ENCODE measurements around the gene LPP. TPM values are rescaled to one million over a fixed set of nuclear protein-coding genes. Genes with fewer than 3 reads are reported as not detected.
"Not testable (repeated sequence)": the region's sequence is repeated elsewhere in the genome, so short reads cannot be mapped to it uniquely, and the experiment has no call there.

The LPP gene
- total RNA-seq, 8 experiments from 2014 or later: 6.0 to 77.8 (median 15.4) TPM

GRCh38 chr3:188421836-188422540, 268.0 kb downstream of the LPP start:
- Histone ChIP-seq H3K27ac (no peak overlapping the region), H3K4me3 (no peak overlapping the region), H3K4me1 (replicated peaks in 1 of 2) (no peaks in the 10 kb centered on the region)
- WGBS, 10 experiments: 54 to 100% (median 91%) methylated on average over 3 to 6 of the region's 6 CpGs; no CpG with 5 or more reads in 1 of the 10 experiments
- in situ Hi-C loops (cut with MboI; ENCODE audit: low pct_unique_long_range_greater_than_20kb in 2 of 9, low sequenced_read_pairs in 9 of 9, unreplicated experiment in 9 of 9): no loop called here
- no peak for ATAC-seq (replicated peaks in 6 of 8)

GRCh38 chr3:188427981-188428380, 274.0 kb downstream of the LPP start:
- H3K27ac ChIP-seq; H3K4me1 ChIP-seq (replicated peaks in 1 of 2); ATAC-seq (replicated peaks in 6 of 8); in situ Hi-C loops (cut with MboI; ENCODE audit: low pct_unique_long_range_greater_than_20kb in 2 of 9, low sequenced_read_pairs in 9 of 9, unreplicated experiment in 9 of 9); H3K4me3 ChIP-seq: not testable (repeated sequence)
- 80 to 100% (median 100%) methylated on average over 1 to 3 of the region's 4 CpGs; no CpG with 5 or more reads in 4 of the 10 experiments for WGBS, 10 experiments

GRCh38 chr3:188431040-188431439, 277.1 kb downstream of the LPP start:
- in situ Hi-C loops (cut with MboI; ENCODE audit: low pct_unique_long_range_greater_than_20kb in 2 of 9, low sequenced_read_pairs in 9 of 9, unreplicated experiment in 9 of 9): no loop called here
- H3K27ac ChIP-seq: no peak overlapping the region
- no peak overlapping the region for H3K4me3 ChIP-seq
- WGBS, 10 experiments: 88 to 100% (median 100%) methylated on average over 1 to 5 of the region's 5 CpGs; no CpG with 5 or more reads in 2 of the 10 experiments
- no peak for ATAC-seq (replicated peaks in 6 of 8)
- H3K4me1 ChIP-seq (replicated peaks in 1 of 2): peaks cover 0 to 6% of the 10 kb centered on the region in 2 donors

- Histone ChIP-seq H3K4me1 (replicated peaks in 1 of 2) (peaks cover 0 to 6% of the 10 kb centered on the region in 2 donors), H3K4me3 (no peak overlapping the region), H3K27ac (no peak overlapping the region)
- in situ Hi-C loops (cut with MboI; ENCODE audit: low pct_unique_long_range_greater_than_20kb in 2 of 9, low sequenced_read_pairs in 9 of 9, unreplicated experiment in 9 of 9): no loop called here
- WGBS, 10 experiments: 43 to 100% (median 97%) methylated on average over 1 to 3 of the region's 3 CpGs; no CpG with 5 or more reads in 2 of the 10 experiments
- ATAC-seq (replicated peaks in 6 of 8): peak in 3 of 8 experiments; percentile 13 to 98 (median 96)
These were observed 277.6 kb downstream of the LPP start for GRCh38 chr3:188431553-188431952.

- Histone ChIP-seq H3K27ac (no peak overlapping the region), H3K4me3 (no peak overlapping the region), H3K4me1 (replicated peaks in 1 of 2) (peaks cover 0 to 6% of the 10 kb centered on the region in 2 donors)
- ATAC-seq (replicated peaks in 6 of 8): peak in 4 of 8 experiments; percentile 25 to 75 (median 37)
- in situ Hi-C loops (cut with MboI; ENCODE audit: low pct_unique_long_range_greater_than_20kb in 2 of 9, low sequenced_read_pairs in 9 of 9, unreplicated experiment in 9 of 9): no loop called here
- WGBS, 10 experiments: 28 to 85% (median 68%) methylated on average over 1 to 6 of the region's 6 CpGs
These were observed 279.0 kb downstream of the LPP start for GRCh38 chr3:188432802-188433520.

- ATAC-seq (replicated peaks in 6 of 8): no peak
- H3K4me3 ChIP-seq: no peak overlapping the region
- 67 to 100% (median 94%) methylated on average over 1 to 5 of the region's 5 CpGs for WGBS, 10 experiments
- in situ Hi-C loops (cut with MboI; ENCODE audit: low pct_unique_long_range_greater_than_20kb in 2 of 9, low sequenced_read_pairs in 9 of 9, unreplicated experiment in 9 of 9): no loop called here
- no peak overlapping the region for H3K27ac ChIP-seq
- peaks cover 0 to 6% of the 10 kb centered on the region in 2 donors for H3K4me1 ChIP-seq (replicated peaks in 1 of 2)
These were observed 279.7 kb downstream of the LPP start for GRCh38 chr3:188433521-188434150.

GRCh38 chr3:188434594-188434993, 280.6 kb downstream of the LPP start:
- in situ Hi-C loops (cut with MboI; ENCODE audit: low pct_unique_long_range_greater_than_20kb in 2 of 9, low sequenced_read_pairs in 9 of 9, unreplicated experiment in 9 of 9): no loop called here
- 64 to 100% (median 80%) methylated on average over 2 to 3 of the region's 3 CpGs; no CpG with 5 or more reads in 5 of the 10 experiments for WGBS, 10 experiments
- no peak for ATAC-seq (replicated peaks in 6 of 8)
- Histone ChIP-seq H3K4me1 (replicated peaks in 1 of 2) (peaks cover 0 to 6% of the 10 kb centered on the region in 2 donors), H3K4me3 (no peak overlapping the region), H3K27ac (no peak overlapping the region)

- WGBS, 10 experiments: 63 to 100% (median 100%) methylated on average over 1 of the region's 1 CpG; no CpG with 5 or more reads in 3 of the 10 experiments
- in situ Hi-C loops (cut with MboI; ENCODE audit: low pct_unique_long_range_greater_than_20kb in 2 of 9, low sequenced_read_pairs in 9 of 9, unreplicated experiment in 9 of 9): no loop called here
These were observed 281.3 kb downstream of the LPP start for GRCh38 chr3:188435266-188435665.

GRCh38 chr3:188437926-188438325, 284.0 kb downstream of the LPP start:
- in situ Hi-C loops (cut with MboI; ENCODE audit: low pct_unique_long_range_greater_than_20kb in 2 of 9, low sequenced_read_pairs in 9 of 9, unreplicated experiment in 9 of 9): no loop called here
- no peak overlapping the region for H3K4me3 ChIP-seq
- no peak overlapping the region for H3K27ac ChIP-seq
- 0 to 100% (median 80%) methylated on average over 1 to 2 of the region's 2 CpGs; no CpG with 5 or more reads in 3 of the 10 experiments for WGBS, 10 experiments
- H3K4me1 ChIP-seq (replicated peaks in 1 of 2): peaks cover 3 to 4% of the 10 kb centered on the region in 2 donors
- ATAC-seq (replicated peaks in 6 of 8): no peak

More at GRCh38 chr3:188435266-188435665, 281.3 kb downstream of the LPP start:
- H3K4me1 ChIP-seq (replicated peaks in 1 of 2): peaks cover 0 to 6% of the 10 kb centered on the region in 2 donors
- no peak overlapping the region for H3K4me3 ChIP-seq
- H3K27ac ChIP-seq: no peak overlapping the region
- no peak for ATAC-seq (replicated peaks in 6 of 8)

- Histone ChIP-seq H3K4me1 (replicated peaks in 1 of 2) (peaks cover 0 to 4% of the 10 kb centered on the region in 2 donors), H3K4me3 (no peak overlapping the region), H3K27ac (no peak overlapping the region)
- in situ Hi-C loops (cut with MboI; ENCODE audit: low pct_unique_long_range_greater_than_20kb in 2 of 9, low sequenced_read_pairs in 9 of 9, unreplicated experiment in 9 of 9): no loop called here
- no peak for ATAC-seq (replicated peaks in 6 of 8)
- WGBS, 10 experiments: 75 to 100% (median 93%) methylated on average over 1 to 5 of the region's 5 CpGs; no CpG with 5 or more reads in 1 of the 10 experiments
These were observed 285.1 kb downstream of the LPP start for GRCh38 chr3:188439080-188439479.

- Histone ChIP-seq H3K27ac (no peak overlapping the region), H3K4me1 (replicated peaks in 1 of 2) (peaks cover 0 to 4% of the 10 kb centered on the region in 2 donors), H3K4me3 (no peak overlapping the region)
- peak in 3 of 8 experiments; percentile 18 to 75 (median 21) for ATAC-seq (replicated peaks in 6 of 8)
- in situ Hi-C loops (cut with MboI; ENCODE audit: low pct_unique_long_range_greater_than_20kb in 2 of 9, low sequenced_read_pairs in 9 of 9, unreplicated experiment in 9 of 9): no loop called here
- WGBS, 10 experiments: 0 to 83% (median 13%) methylated on average over 1 of the region's 1 CpG; no CpG with 5 or more reads in 3 of the 10 experiments
These were observed 286.5 kb downstream of the LPP start for GRCh38 chr3:188440340-188440972.

- ATAC-seq (replicated peaks in 6 of 8): no peak
- 79 to 100% (median 96%) methylated on average over 2 to 8 of the region's 8 CpGs for WGBS, 10 experiments
- Histone ChIP-seq H3K27ac (no peak overlapping the region), H3K4me3 (no peak overlapping the region), H3K4me1 (replicated peaks in 1 of 2) (peaks cover 0 to 4% of the 10 kb centered on the region in 2 donors)
- in situ Hi-C loops (cut with MboI; ENCODE audit: low pct_unique_long_range_greater_than_20kb in 2 of 9, low sequenced_read_pairs in 9 of 9, unreplicated experiment in 9 of 9): no loop called here
These were observed 288.5 kb downstream of the LPP start for GRCh38 chr3:188442430-188442829.
